ENCODE results near the gene SIMC1. TPM values are rescaled to one million over a fixed set of nuclear protein-coding genes. Genes with fewer than 3 reads are reported as not detected.

SIMC1 gene
- total RNA-seq, 1 experiment from 2014 or later, result 19.7 TPM

- no peak for DNase-seq (ENCODE audit: low read depth, low spot score)
- H3K4me1 ChIP-seq (ENCODE audit: control insufficient read depth in 1 of 2, insufficient read depth in 2 of 2, low read length in 2 of 2), result peaks cover 0 to 11% of the 10 kb centered on the region in 2 experiments; a peak in 2 of 4 replicates
- no peaks in the 10 kb centered on the region for H3K9me3 ChIP-seq (ENCODE audit: control insufficient read depth in 1 of 2, insufficient read depth in 1 of 2, low read depth in 1 of 2, low read length in 2 of 2)
- peak overlapping the region; percentile 97 to 100 for H3K4me3 ChIP-seq (replicated peaks in 1 of 2; ENCODE audit: low read depth in 1 of 2, low read length in 2 of 2)
- BruUV-seq (replicated peaks), result TSS peak; percentile 73
- RAD21 ChIA-PET (ENCODE audit: low non-redundant PET in 1 of 2, low total read pairs in 2 of 2, uncharacterized antibody in 2 of 2, unreplicated experiment in 2 of 2), result no interaction called here
- H3K79me2 ChIP-seq (ENCODE audit: insufficient read depth, low read length), result peaks cover 45% of the 10 kb centered on the region
- CTCF ChIA-PET, result interaction anchor here (1.7 kb wide), 1 partner anchor 41 kb away, joined by 3 read pairs; no protein-coding TSS in a partner anchor
- peak overlapping the region; percentile 98 for H3K4me2 ChIP-seq (ENCODE audit: low read length)
- H3K27me3 ChIP-seq (ENCODE audit: insufficient read depth, low read length), result no peaks in the 10 kb centered on the region
- TF ChIP-seq EZH2phosphoT487 (IDR thresholded peaks at IDR 0.05; ENCODE audit: borderline replicate concordance) (no peak), RAD21 (IDR thresholded peaks at IDR 0.05; ENCODE audit: low read depth) (no peak), EGR1 (IDR thresholded peaks at IDR 0.05; ENCODE audit: low read depth) (no peak), ZNF274 (IDR thresholded peaks at IDR 0.05; ENCODE audit: low read depth, low read length) (no peak), TCF7L2 (IDR thresholded peaks at IDR 0.05; ENCODE audit: borderline replicate concordance, extremely low read depth, insufficient read depth, insufficient read length) (no peak)
- H3K9ac ChIP-seq (ENCODE audit: low read length), result peak overlapping the region; percentile 96
- ATAC-seq, result peak; percentile 41
- intact Hi-C loops (cut with micrococcal nuclease), result loop anchor here (1.0 kb wide), 1 partner anchor 27 kb away; the partner anchor contains the start of genes HIGD2A and NOP16
- 0 out of 2 replicates have a peak, but pooled peaks cover 5% of the 10 kb centered on the region for H4K20me1 ChIP-seq (ENCODE audit: insufficient read depth)
- H3K27ac ChIP-seq (ENCODE audit: low read depth, low read length), result peak overlapping the region; percentile 72
- H3K9me2 ChIP-seq (ENCODE audit: insufficient read depth), result no peaks in the 10 kb centered on the region
- peak overlapping the region; percentile 61 for H2AFZ ChIP-seq (ENCODE audit: low read depth, low read length, poor library complexity, severe bottlenecking)
- H3K36me3 ChIP-seq (ENCODE audit: control insufficient read depth in 1 of 2, insufficient read depth in 2 of 2, low read length in 2 of 2), result peaks cover 6 to 20% of the 10 kb centered on the region in 2 experiments; a peak in 2 of 4 replicates
- POLR2A ChIA-PET, result interaction anchor here (1.2 kb wide), 1 partner anchor 11 kb away, joined by 5 read pairs; no protein-coding TSS in a partner anchor
Observed at GRCh38 chr5:176360894-176361436, 122.7 kb downstream of the SIMC1 start.

DNA sequence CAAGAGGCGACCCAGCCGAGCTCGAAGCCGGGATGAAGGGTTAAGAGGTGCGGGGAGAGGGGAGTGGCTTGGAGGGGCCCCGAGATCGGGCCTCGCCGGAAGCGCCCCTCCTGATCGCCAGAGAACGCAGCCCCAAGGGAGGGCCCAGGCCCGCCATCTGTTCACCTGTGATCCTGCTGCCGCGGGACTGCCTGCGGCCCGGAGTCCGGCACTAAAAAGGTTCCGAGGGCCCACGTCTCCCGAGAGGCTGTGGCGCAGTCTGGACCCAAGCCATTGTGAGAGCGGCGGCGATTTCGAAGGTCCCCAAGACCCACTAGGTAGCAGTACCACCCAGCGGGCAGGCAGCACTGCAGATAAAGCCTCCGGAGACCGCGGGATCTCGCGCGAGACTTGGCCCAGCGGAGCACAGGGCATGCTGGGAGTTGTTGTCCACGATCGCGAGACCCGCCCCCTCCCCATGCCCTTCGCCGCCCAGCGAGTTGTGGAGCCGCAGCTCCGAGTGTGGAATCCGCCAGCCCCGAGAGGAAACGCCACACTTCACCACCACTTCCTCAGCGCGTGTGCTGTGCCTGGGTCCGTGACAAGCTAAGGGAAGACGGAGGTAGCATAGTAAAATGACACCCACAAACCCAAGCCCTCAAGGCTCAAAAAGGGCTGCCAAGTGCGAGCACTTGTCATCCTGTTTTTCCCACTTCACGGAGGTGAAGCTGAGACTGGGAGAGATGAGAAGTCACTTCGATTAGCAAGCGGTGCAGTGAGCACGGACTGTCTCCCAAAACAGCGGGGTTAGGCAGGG, 123.4 kb downstream of the SIMC1 start, which contains the start of gene KIAA1191:
KIAA1191 (minus strand) TSS at position 328 of the 796 bp plus-strand sequence. CDS start 2,256 bp downstream, outside the sequence.
- ChIA-PET RAD21 (ENCODE audit: low non-redundant PET in 1 of 2, low total read pairs in 2 of 2, uncharacterized antibody in 2 of 2, unreplicated experiment in 2 of 2) (no interaction called here), CTCF (interaction anchor here (1.1 to 1.7 kb wide), 2 partner anchors 42 to 210 kb away, joined by 3 read pairs; no protein-coding TSS in a partner anchor), POLR2A (interaction anchor here (0.7 to 1.2 kb wide), 3 partner anchors 9 to 20 kb away, joined by 3 to 5 read pairs (median 3); no protein-coding TSS in a partner anchor)
- Histone ChIP-seq H3K4me2 (ENCODE audit: low read length) (peak within 1 kb of the TSS; percentile 98), H3K27me3 (ENCODE audit: insufficient read depth, low read length) (no peaks in the 10 kb centered on the region), H3K9me3 (ENCODE audit: control insufficient read depth in 1 of 2, insufficient read depth in 1 of 2, low read depth in 1 of 2, low read length in 2 of 2) (no peaks in the 10 kb centered on the region), H3K4me1 (ENCODE audit: control insufficient read depth in 1 of 2, insufficient read depth in 2 of 2, low read length in 2 of 2) (peaks cover 0 to 11% of the 10 kb centered on the region in 2 experiments; a peak in 2 of 4 replicates), H2AFZ (ENCODE audit: low read depth, low read length, poor library complexity, severe bottlenecking) (peak within 1 kb of the TSS; percentile 80), H3K36me3 (ENCODE audit: control insufficient read depth in 1 of 2, insufficient read depth in 2 of 2, low read length in 2 of 2) (peaks cover 4 to 16% of the 10 kb centered on the region in 2 experiments; a peak in 2 of 4 replicates), H3K79me2 (ENCODE audit: insufficient read depth, low read length) (peaks cover 39% of the 10 kb centered on the region), H3K9ac (ENCODE audit: low read length) (peak within 1 kb of the TSS; percentile 96), H3K4me3 (replicated peaks in 1 of 2; ENCODE audit: low read depth in 1 of 2, low read length in 2 of 2) (peak within 1 kb of the TSS; percentile 97 to 100), H4K20me1 (ENCODE audit: insufficient read depth) (0 out of 2 replicates have a peak, but pooled peaks cover 5% of the 10 kb centered on the region), H3K9me2 (ENCODE audit: insufficient read depth) (no peaks in the 10 kb centered on the region), H3K27ac (ENCODE audit: low read depth, low read length) (peak within 1 kb of the TSS; percentile 72)
- no TSS peak for BruUV-seq (replicated peaks)
- intact Hi-C loops (cut with micrococcal nuclease), result loop anchor here (1.0 kb wide), 1 partner anchor 27 kb away; the partner anchor contains the start of genes HIGD2A and NOP16
- ATAC-seq, result peak; percentile 97
- peak; percentile 77 for DNase-seq (ENCODE audit: low read depth, low spot score)
- TF ChIP-seq EZH2 (IDR thresholded peaks at IDR 0.05) (no peak), RAD21 (IDR thresholded peaks at IDR 0.05; ENCODE audit: low read depth) (peak; percentile 49), SP1 (IDR thresholded peaks at IDR 0.05; ENCODE audit: low read depth) (no peak; the same call in 1 of the 2 replicates), TCF7L2 (IDR thresholded peaks at IDR 0.05; ENCODE audit: borderline replicate concordance, extremely low read depth, insufficient read depth, insufficient read length) (peak; percentile 23), ELF1 (IDR thresholded peaks at IDR 0.05; ENCODE audit: borderline replicate concordance, low read depth) (no peak), CTCF (IDR thresholded peaks at IDR 0.05 in 2 of 3, conservative IDR thresholded peaks at IDR 0.05 in 1 of 3; ENCODE audit: borderline replicate concordance in 1 of 3, insufficient read depth in 1 of 3, low read depth in 2 of 3, low read length in 2 of 3) (peak in 1 of 3 experiments; percentile 36; a peak in 1 of 6 replicates)
- TF ChIP-seq, protein P1, sequence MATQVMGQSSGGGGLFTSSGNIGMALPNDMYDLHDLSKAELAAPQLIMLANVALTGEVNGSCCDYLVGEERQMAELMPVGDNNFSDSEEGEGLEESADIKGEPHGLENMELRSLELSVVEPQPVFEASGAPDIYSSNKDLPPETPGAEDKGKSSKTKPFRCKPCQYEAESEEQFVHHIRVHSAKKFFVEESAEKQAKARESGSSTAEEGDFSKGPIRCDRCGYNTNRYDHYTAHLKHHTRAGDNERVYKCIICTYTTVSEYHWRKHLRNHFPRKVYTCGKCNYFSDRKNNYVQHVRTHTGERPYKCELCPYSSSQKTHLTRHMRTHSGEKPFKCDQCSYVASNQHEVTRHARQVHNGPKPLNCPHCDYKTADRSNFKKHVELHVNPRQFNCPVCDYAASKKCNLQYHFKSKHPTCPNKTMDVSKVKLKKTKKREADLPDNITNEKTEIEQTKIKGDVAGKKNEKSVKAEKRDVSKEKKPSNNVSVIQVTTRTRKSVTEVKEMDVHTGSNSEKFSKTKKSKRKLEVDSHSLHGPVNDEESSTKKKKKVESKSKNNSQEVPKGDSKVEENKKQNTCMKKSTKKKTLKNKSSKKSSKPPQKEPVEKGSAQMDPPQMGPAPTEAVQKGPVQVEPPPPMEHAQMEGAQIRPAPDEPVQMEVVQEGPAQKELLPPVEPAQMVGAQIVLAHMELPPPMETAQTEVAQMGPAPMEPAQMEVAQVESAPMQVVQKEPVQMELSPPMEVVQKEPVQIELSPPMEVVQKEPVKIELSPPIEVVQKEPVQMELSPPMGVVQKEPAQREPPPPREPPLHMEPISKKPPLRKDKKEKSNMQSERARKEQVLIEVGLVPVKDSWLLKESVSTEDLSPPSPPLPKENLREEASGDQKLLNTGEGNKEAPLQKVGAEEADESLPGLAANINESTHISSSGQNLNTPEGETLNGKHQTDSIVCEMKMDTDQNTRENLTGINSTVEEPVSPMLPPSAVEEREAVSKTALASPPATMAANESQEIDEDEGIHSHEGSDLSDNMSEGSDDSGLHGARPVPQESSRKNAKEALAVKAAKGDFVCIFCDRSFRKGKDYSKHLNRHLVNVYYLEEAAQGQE (IDR thresholded peaks at IDR 0.05; ENCODE audit: low read depth), result no peak
